ENCODE measurements around the gene EPAS1.

EPAS1 gene

DNA sequence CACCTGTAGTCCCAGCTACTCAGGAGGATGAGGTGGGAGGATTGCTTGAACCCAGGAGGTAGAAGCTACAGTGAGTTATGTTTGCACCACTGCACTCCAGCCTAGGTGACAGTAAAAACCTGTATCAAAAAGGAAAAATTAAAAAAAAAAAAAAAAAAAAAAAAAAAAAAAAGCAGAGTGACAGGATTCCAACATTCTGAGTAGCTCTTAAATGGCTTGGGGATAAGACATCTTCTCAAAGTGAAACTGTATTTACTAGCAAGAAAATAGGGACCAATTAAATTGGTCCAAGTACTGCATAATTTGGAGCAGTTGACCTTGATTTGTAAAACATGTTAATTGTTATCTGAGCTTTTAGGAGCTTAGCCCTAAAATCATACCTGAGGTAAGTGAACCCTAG, 116.4 kb downstream of the EPAS1 start:
- DNase-seq, result no peak

GRCh38 chr2:46414701-46415100, 117.5 kb downstream of the EPAS1 start:
- DNase-seq, result no peak

DNA sequence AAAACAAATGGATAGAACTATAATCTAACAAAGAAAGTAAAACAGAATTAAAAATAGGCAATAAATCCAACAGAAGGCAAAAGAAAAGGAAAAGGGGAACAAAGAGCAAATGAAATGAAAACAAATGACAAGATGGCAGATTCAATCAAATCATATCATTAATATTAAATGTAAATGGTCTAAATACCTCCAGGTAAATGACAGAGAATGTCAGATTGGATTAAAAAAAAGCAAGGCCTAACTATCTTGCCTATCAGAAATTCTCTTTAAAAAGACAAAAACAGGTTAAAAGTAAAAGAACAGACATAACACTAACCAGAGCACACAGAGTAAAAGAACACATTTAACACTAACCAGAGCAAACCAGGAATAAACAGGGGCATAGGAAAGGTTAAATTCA, 119.1 kb downstream of the EPAS1 start:
- DNase-seq, result no peak

DNA sequence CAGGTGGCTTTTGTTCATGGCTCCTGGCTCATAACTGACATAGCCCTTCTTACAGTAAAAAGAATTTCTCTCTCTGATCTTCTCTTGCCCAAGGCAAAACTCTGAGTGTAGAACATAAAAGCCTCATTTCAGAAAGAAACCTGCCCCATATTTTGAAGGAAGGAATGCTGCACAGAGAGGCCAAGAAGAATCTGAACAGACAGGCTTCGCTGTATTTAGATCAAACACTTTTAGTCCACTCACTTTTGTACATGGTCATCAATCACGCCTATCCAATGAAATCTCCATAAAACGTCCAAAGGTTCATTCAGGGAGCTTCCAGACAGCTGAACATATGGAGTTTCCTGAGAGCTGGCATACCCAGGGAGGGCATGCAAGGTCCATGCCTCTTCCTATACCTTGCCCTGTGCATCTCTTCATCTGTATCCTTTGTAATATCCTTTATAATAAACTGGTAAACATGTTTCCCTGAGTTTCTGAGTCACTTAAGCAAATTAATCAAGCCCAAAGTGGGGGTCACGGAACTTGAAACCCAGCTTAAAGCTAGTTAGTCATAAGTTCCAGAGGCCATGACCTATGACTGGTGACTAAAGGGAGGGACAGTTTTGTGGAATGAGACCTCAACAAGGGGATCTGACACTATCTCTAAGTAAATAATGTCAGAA, 119.7 kb downstream of the EPAS1 start:
- peak; percentile 15 for DNase-seq

GRCh38 chr2:46420945-46421344, 123.7 kb downstream of the EPAS1 start:
- no peak for DNase-seq

- no peak for DNase-seq
Observed at GRCh38 chr2:46421361-46421760, 124.2 kb downstream of the EPAS1 start.

- DNase-seq, result no peak
Observed at GRCh38 chr2:46422717-46423394, 125.6 kb downstream of the EPAS1 start.

- DNase-seq, result no peak
Observed at GRCh38 chr2:46424937-46425336, 127.7 kb downstream of the EPAS1 start.

DNA sequence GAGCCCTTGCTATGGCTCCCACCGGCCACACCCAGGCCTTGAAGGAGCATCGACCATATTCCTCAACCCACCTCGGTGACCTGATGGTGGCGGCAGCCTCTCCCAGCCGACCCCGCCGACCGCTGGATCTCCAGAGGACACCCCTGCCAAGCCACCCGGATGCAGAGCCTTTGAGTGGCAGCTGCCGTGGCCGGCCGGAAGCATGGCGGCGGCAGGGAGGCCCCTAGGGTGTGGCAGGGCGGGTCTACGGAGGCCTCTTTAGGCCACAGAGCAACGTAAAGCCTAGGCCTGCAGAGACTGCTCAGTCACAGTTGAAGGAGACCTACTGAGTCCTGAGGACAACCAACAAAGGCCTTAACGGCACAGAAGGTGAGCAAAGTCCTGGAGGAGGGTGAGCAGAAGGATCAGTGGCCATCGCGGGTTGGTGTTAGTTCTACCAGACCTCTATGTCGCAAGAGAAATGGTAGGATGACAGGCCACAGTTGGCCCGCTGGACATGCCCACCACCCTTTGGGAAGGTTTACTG, 131.8 kb downstream of the EPAS1 start:
- no peak for DNase-seq

- no peak for DNase-seq
Observed at GRCh38 chr2:46430413-46430812, 133.2 kb downstream of the EPAS1 start.

- DNase-seq, result no peak
Observed at GRCh38 chr2:46430992-46431391, 133.8 kb downstream of the EPAS1 start.

GRCh38 chr2:46431481-46432235, 134.5 kb downstream of the EPAS1 start:
- DNase-seq, result no peak

DNA sequence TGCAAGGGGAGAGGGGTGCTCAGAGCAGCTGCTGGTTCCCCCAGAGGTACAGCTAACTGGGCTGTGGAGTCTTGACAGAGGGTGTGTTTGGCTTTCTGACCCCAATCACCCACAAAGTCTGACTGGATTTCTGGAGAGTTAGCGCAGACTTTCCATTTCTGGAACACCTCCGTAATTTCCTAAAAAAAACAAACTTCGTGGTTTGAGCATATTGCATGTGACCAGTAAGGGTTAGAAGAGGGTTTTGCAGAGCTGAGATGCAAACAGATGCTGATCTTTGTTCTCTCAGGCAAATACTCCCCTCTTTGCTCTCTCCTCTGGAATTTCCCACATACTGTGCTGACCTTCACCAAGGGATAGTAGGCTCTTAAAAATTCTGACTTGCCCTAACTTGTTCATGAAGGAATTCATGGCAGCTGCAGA, 137.7 kb downstream of the EPAS1 start:
- DNase-seq, result no peak

- DNase-seq, result no peak
Observed at GRCh38 chr2:46435353-46435752, 138.1 kb downstream of the EPAS1 start.

GRCh38 chr2:46435796-46436360, 138.7 kb downstream of the EPAS1 start:
- no peak for DNase-seq
